Measurements from ENCODE around the gene PROK1.

DNA sequence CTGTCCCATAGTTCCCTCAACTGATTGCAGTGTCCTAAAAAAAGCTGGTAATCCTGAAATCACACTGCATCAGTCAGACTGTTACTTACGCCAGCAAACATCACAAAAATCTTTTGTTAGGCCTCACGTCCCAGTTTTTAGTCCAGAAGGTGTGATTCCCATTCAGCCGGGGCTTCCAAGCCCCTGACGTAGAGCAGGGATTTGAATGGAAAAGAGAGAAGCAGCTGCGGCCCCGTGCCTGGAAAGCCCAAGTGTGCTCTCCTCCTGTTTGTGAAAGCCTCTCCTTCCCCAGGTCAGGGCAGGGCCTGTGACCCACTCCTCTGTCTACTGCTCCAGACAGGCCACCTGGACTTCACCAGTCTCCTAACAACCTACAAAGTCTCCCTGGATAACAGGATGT is 47.3 kb downstream of the PROK1 start:
- TF ChIP-seq ZZZ3 (CRISPR knock-in tag; IDR thresholded peaks at IDR 0.05; ENCODE audit: borderline replicate concordance) = no peak
- TF ChIP-seq, protein P1, sequence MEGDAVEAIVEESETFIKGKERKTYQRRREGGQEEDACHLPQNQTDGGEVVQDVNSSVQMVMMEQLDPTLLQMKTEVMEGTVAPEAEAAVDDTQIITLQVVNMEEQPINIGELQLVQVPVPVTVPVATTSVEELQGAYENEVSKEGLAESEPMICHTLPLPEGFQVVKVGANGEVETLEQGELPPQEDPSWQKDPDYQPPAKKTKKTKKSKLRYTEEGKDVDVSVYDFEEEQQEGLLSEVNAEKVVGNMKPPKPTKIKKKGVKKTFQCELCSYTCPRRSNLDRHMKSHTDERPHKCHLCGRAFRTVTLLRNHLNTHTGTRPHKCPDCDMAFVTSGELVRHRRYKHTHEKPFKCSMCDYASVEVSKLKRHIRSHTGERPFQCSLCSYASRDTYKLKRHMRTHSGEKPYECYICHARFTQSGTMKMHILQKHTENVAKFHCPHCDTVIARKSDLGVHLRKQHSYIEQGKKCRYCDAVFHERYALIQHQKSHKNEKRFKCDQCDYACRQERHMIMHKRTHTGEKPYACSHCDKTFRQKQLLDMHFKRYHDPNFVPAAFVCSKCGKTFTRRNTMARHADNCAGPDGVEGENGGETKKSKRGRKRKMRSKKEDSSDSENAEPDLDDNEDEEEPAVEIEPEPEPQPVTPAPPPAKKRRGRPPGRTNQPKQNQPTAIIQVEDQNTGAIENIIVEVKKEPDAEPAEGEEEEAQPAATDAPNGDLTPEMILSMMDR (CRISPR knock-in tag; IDR thresholded peaks at IDR 0.05) = no peak
- TF ChIP-seq, protein P2, sequence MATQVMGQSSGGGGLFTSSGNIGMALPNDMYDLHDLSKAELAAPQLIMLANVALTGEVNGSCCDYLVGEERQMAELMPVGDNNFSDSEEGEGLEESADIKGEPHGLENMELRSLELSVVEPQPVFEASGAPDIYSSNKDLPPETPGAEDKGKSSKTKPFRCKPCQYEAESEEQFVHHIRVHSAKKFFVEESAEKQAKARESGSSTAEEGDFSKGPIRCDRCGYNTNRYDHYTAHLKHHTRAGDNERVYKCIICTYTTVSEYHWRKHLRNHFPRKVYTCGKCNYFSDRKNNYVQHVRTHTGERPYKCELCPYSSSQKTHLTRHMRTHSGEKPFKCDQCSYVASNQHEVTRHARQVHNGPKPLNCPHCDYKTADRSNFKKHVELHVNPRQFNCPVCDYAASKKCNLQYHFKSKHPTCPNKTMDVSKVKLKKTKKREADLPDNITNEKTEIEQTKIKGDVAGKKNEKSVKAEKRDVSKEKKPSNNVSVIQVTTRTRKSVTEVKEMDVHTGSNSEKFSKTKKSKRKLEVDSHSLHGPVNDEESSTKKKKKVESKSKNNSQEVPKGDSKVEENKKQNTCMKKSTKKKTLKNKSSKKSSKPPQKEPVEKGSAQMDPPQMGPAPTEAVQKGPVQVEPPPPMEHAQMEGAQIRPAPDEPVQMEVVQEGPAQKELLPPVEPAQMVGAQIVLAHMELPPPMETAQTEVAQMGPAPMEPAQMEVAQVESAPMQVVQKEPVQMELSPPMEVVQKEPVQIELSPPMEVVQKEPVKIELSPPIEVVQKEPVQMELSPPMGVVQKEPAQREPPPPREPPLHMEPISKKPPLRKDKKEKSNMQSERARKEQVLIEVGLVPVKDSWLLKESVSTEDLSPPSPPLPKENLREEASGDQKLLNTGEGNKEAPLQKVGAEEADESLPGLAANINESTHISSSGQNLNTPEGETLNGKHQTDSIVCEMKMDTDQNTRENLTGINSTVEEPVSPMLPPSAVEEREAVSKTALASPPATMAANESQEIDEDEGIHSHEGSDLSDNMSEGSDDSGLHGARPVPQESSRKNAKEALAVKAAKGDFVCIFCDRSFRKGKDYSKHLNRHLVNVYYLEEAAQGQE (IDR thresholded peaks at IDR 0.05; ENCODE audit: borderline replicate concordance in 1 of 2, low read depth in 1 of 2, low read length in 2 of 2) = no peak
